ENCODE data around the gene POC1A.

DNA sequence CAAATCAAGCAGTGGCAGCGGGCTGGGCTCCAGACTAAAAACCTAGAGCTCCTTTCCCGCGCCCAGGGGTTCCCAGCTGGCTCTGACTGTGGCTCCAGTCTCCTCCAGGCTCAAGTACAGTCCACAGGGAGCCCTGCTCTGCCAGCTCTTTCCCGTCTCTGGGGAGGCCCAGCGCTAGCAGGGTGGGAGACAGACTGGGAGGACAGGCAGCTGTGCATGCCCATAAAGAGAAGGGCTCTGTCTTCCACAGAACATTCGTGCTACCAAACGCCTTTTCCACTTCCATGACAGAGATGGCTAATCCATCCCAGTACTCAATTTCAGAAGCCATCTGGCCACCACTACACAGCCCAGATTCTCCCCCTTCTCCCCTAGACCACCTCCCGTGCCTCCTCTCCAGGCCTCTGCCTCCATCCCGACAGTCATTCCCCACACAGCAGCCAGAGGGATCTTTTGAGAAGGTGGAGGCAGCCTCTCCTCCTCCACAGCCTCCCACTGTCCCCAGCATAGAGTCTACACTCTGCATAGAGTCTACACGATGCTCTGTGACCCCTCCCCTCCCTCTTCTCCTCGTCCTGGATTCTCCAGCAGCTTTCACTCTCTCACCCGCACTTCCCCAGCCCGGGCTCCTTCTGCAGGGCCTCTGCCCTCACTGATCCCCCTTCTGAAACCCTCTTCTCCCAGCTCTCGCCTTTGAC is 91.0 kb downstream of the POC1A start:
- TF ChIP-seq CTCF (IDR thresholded peaks at IDR 0.05 in 2 of 3, conservative IDR thresholded peaks at IDR 0.05 in 1 of 3; ENCODE audit: control insufficient read depth in 2 of 3, extremely low read depth in 1 of 3, insufficient read depth in 1 of 3, low read depth in 3 of 3, low read length in 3 of 3) (no peak), POLR2A (IDR thresholded peaks at IDR 0.05; ENCODE audit: low read depth, low read length) (no peak)

Data from GM12878 (cell line).